Liver (tissue), 3 donors: ENCODE measurements around the gene FRMD4A.

Source experiments
- RXRA ChIP-seq, 2 donors: IDR thresholded peaks; 2 replicates each; pipeline ENCODE4 v1.6.1; 2017 to 2018; ENCODE audit warnings: antibody characterized with exemption in 2 of 2, mild to moderate bottlenecking in 1 of 2
- SP1 ChIP-seq: IDR thresholded peaks from 2 replicates; pipeline ENCODE4 v1.6.1; 2018; ENCODE audit warnings: antibody characterized with exemption, mild to moderate bottlenecking
- YY1 ChIP-seq: IDR thresholded peaks from 2 replicates; pipeline ENCODE4 v1.6.1; 2016; ENCODE audit warnings: antibody characterized with exemption, mild to moderate bottlenecking
- TF ChIP-seq, protein P1 (sequence below): fragments of 150-350 bp; IDR thresholded peaks from 2 replicates; pipeline ENCODE4 v1.5.1; 2017; ENCODE audit warnings: improper control_type of control experiment, low read depth, low read length; ENCODE audit not compliant: missing input control
- TF ChIP-seq, protein P2 (sequence below): IDR thresholded peaks from 2 replicates; pipeline ENCODE4 v1.6.1; 2016; ENCODE audit warnings: antibody characterized with exemption
- TF ChIP-seq, protein P3 (sequence below): IDR thresholded peaks from 2 replicates; pipeline ENCODE4 v1.6.1; 2016; ENCODE audit warnings: antibody characterized with exemption
- TF ChIP-seq, protein P4 (sequence below): IDR thresholded peaks from 2 replicates; pipeline ENCODE4 v1.6.1; 2016; ENCODE audit warnings: antibody characterized with exemption
- TF ChIP-seq, protein P5 (sequence below): IDR thresholded peaks from 2 replicates; pipeline ENCODE4 v1.6.1; 2016; ENCODE audit warnings: antibody characterized with exemption, mild to moderate bottlenecking
- donor health status: healthy.
- donor health status: healthy.

DNA sequence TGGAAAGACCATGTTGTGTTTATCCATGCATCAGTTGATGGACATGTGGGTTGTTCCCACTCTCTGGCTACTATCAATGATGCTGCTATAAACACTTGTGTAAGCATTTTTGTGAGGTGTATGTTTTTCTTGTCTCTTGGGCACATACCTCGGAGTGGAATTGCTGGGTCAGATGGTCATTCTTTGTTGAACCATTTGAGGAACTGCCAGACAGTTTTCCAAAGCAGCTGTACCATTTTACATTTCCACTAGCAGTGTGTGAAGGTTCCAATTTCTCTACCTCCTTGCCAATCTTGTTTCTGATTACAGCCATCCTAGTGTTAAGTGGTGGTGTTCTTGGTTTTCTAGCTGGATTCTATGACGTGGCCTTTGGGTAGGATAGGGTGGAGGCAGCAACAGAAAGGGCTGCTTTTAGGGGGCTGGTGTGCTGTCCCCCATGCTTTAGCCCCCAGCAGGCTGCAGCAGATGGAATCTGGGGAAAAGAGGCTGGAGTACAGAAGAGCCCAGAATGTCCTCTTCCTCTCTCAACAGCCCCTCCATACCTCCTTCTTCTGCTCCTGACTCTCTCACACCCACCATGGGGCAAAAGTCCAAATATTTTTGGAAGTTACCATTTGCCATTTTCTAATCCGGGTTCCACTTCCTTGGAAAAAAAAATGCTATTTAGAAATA, 352.7 kb downstream of the FRMD4A start:
- TF ChIP-seq, protein P1, sequence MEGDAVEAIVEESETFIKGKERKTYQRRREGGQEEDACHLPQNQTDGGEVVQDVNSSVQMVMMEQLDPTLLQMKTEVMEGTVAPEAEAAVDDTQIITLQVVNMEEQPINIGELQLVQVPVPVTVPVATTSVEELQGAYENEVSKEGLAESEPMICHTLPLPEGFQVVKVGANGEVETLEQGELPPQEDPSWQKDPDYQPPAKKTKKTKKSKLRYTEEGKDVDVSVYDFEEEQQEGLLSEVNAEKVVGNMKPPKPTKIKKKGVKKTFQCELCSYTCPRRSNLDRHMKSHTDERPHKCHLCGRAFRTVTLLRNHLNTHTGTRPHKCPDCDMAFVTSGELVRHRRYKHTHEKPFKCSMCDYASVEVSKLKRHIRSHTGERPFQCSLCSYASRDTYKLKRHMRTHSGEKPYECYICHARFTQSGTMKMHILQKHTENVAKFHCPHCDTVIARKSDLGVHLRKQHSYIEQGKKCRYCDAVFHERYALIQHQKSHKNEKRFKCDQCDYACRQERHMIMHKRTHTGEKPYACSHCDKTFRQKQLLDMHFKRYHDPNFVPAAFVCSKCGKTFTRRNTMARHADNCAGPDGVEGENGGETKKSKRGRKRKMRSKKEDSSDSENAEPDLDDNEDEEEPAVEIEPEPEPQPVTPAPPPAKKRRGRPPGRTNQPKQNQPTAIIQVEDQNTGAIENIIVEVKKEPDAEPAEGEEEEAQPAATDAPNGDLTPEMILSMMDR, result no peak
- TF ChIP-seq, protein P2, sequence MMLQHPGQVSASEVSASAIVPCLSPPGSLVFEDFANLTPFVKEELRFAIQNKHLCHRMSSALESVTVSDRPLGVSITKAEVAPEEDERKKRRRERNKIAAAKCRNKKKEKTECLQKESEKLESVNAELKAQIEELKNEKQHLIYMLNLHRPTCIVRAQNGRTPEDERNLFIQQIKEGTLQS, result no peak
- TF ChIP-seq, protein P3, sequence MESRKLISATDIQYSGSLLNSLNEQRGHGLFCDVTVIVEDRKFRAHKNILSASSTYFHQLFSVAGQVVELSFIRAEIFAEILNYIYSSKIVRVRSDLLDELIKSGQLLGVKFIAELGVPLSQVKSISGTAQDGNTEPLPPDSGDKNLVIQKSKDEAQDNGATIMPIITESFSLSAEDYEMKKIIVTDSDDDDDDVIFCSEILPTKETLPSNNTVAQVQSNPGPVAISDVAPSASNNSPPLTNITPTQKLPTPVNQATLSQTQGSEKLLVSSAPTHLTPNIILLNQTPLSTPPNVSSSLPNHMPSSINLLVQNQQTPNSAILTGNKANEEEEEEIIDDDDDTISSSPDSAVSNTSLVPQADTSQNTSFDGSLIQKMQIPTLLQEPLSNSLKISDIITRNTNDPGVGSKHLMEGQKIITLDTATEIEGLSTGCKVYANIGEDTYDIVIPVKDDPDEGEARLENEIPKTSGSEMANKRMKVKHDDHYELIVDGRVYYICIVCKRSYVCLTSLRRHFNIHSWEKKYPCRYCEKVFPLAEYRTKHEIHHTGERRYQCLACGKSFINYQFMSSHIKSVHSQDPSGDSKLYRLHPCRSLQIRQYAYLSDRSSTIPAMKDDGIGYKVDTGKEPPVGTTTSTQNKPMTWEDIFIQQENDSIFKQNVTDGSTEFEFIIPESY, result no peak
- TF ChIP-seq YY1 (no peak), SP1 (no peak), RXRA (IDR thresholded peaks at IDR 0.05) (no peak)
- TF ChIP-seq, protein P4, sequence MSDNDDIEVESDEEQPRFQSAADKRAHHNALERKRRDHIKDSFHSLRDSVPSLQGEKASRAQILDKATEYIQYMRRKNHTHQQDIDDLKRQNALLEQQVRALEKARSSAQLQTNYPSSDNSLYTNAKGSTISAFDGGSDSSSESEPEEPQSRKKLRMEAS, result no peak
- TF ChIP-seq, protein P5, sequence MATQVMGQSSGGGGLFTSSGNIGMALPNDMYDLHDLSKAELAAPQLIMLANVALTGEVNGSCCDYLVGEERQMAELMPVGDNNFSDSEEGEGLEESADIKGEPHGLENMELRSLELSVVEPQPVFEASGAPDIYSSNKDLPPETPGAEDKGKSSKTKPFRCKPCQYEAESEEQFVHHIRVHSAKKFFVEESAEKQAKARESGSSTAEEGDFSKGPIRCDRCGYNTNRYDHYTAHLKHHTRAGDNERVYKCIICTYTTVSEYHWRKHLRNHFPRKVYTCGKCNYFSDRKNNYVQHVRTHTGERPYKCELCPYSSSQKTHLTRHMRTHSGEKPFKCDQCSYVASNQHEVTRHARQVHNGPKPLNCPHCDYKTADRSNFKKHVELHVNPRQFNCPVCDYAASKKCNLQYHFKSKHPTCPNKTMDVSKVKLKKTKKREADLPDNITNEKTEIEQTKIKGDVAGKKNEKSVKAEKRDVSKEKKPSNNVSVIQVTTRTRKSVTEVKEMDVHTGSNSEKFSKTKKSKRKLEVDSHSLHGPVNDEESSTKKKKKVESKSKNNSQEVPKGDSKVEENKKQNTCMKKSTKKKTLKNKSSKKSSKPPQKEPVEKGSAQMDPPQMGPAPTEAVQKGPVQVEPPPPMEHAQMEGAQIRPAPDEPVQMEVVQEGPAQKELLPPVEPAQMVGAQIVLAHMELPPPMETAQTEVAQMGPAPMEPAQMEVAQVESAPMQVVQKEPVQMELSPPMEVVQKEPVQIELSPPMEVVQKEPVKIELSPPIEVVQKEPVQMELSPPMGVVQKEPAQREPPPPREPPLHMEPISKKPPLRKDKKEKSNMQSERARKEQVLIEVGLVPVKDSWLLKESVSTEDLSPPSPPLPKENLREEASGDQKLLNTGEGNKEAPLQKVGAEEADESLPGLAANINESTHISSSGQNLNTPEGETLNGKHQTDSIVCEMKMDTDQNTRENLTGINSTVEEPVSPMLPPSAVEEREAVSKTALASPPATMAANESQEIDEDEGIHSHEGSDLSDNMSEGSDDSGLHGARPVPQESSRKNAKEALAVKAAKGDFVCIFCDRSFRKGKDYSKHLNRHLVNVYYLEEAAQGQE, result no peak
